Endothelial cell of umbilical vein (primary cell): ENCODE data around the gene CEP89. TPM values are rescaled to one million over a fixed set of nuclear protein-coding genes. Genes with fewer than 3 reads are reported as not detected.

ENCODE experiments used
- BruUV-seq: library from RNA; stranded (reverse); fragments of 400-500 nt; replicated peaks from 2 replicates; lab custom pipeline; 2021; lab: Mats Ljungman, UMichigan
- CTCF ChIA-PET: fragments of 300-600, 350-600 bp; sonication (Branson Sonifier 250); formaldehyde crosslinking; loops from one replicate; lab custom pipeline; 2021; ENCODE audit warnings: antibody characterized with exemption, inconsistent platforms; lab: Charles Lee
- POLR2A ChIA-PET: fragments of 300-600, 350-600 bp; sonication (Branson Sonifier 250); formaldehyde crosslinking; loops from one replicate; lab custom pipeline; 2021; ENCODE audit warnings: antibody characterized with exemption, inconsistent platforms; lab: Charles Lee
- DNase-seq: peaks from one replicate; pipeline ENCODE4 v3.0.0-alpha.2; 2011; ENCODE audit warnings: low read depth, low spot score
- FAIRE-seq: peaks from 2 replicates; lab custom pipeline; 2011; peaks lifted over from hg19 to GRCh38; lab: Jason Lieb, UNC
- H2AFZ ChIP-seq: 2 replicates; pipeline ENCODE4 v1.6.0; 2012; ENCODE audit warnings: low read depth, low read length, control low read depth, inconsistent platforms
- H3K27ac ChIP-seq: 2 replicates; pipeline ENCODE4 v1.5.1; 2011; ENCODE audit warnings: low read depth, mild to moderate bottlenecking, control low read depth, low read length, moderate library complexity; ENCODE audit not compliant: insufficient read depth
- H3K27me3 ChIP-seq, 2 experiments: 2 replicates each; pipeline versions ENCODE4 v1.6.0 to v1.6.1; 2011; ENCODE audit warnings: low read length in 2 of 2, mixed read lengths in 1 of 2; ENCODE audit not compliant: control insufficient read depth in 2 of 2, insufficient read depth in 2 of 2
- H3K36me3 ChIP-seq, 2 experiments: 2 replicates in 1 of 2; 3 replicates in 1 of 2; pipeline ENCODE4 v1.5.1; 2011; ENCODE audit warnings: low read length in 2 of 2, mild to moderate bottlenecking in 1 of 2, moderate library complexity in 1 of 2; ENCODE audit not compliant: control insufficient read depth in 2 of 2, insufficient read depth in 2 of 2; ENCODE audit errors: extremely low read depth in 1 of 2
- H3K4me1 ChIP-seq: 3 replicates; pipeline ENCODE4 v1.5.1; 2011; ENCODE audit warnings: mild to moderate bottlenecking, low read length; ENCODE audit not compliant: control insufficient read depth, insufficient read depth; ENCODE audit errors: extremely low read depth
- H3K4me2 ChIP-seq: 2 replicates; pipeline ENCODE4 v1.6.1; 2011; ENCODE audit warnings: low read length, control low read depth, mixed read lengths; ENCODE audit not compliant: insufficient read depth
- H3K4me3 ChIP-seq, 3 experiments: fragments of 200-600 bp in 1 of 3; sonication (generic), shearing (Covaris generic) in 1 of 3; replicated peaks in 1 of 3; 2 replicates each; pipeline ENCODE4 v1.5.1; 2011 to 2016; ENCODE audit warnings: control low read depth in 3 of 3, low read length in 3 of 3, mild to moderate bottlenecking in 2 of 3, inconsistent platforms in 1 of 3, low read depth in 1 of 3, moderate library complexity in 1 of 3; ENCODE audit not compliant: insufficient read depth in 1 of 3
- H3K79me2 ChIP-seq: 2 replicates; pipeline ENCODE4 v1.6.0; 2012; ENCODE audit warnings: low read length, inconsistent platforms; ENCODE audit not compliant: control insufficient read depth, insufficient read depth
- H3K9ac ChIP-seq: replicated peaks from 2 replicates; pipeline ENCODE3; 2011; ENCODE audit warnings: low read length, control low read depth; ENCODE audit not compliant: insufficient read depth; ENCODE audit errors: extremely low read depth
- H3K9me1 ChIP-seq: replicated peaks from 3 replicates; pipeline ENCODE4 v1.6.0; 2011; ENCODE audit warnings: mild to moderate bottlenecking, low read length; ENCODE audit not compliant: control insufficient read depth, insufficient read depth; ENCODE audit errors: extremely low read depth
- H3K9me3 ChIP-seq: replicated peaks from 2 replicates; pipeline ENCODE4 v1.5.1; 2012; ENCODE audit warnings: low read length, inconsistent platforms; ENCODE audit not compliant: control insufficient read depth, insufficient read depth
- H4K20me1 ChIP-seq: replicated peaks from 2 replicates; pipeline ENCODE3; 2011; ENCODE audit warnings: mild to moderate bottlenecking, low read length; ENCODE audit not compliant: control insufficient read depth, insufficient read depth; ENCODE audit errors: extremely low read depth
- CTCF ChIP-seq, 2 donors: IDR thresholded peaks; 1 replicate in 1 of 2; 2 replicates in 1 of 2; pipeline ENCODE4 v1.5.1; 2011; ENCODE audit warnings: low read length in 2 of 2, mild to moderate bottlenecking in 2 of 2, moderate library complexity in 2 of 2, control low read depth in 1 of 2, inconsistent platforms in 1 of 2, low read depth in 1 of 2; ENCODE audit not compliant: insufficient read depth in 1 of 2; ENCODE audit errors: extremely low read depth in 1 of 2
- EZH2 ChIP-seq: IDR thresholded peaks from 2 replicates; pipeline ENCODE4 v1.6.1; 2012; ENCODE audit warnings: borderline replicate concordance, low read depth, mild to moderate bottlenecking, moderate library complexity, low read length, inconsistent platforms; ENCODE audit not compliant: severe bottlenecking
- FOS ChIP-seq: IDR thresholded peaks from 2 replicates; pipeline ENCODE4 v1.6.1; 2011; ENCODE audit warnings: mild to moderate bottlenecking, low read length, moderate library complexity, borderline replicate concordance; ENCODE audit not compliant: insufficient read depth
- GATA2 ChIP-seq: IDR thresholded peaks from 2 replicates; pipeline ENCODE4 v1.7.0; 2011; ENCODE audit warnings: low read depth, mild to moderate bottlenecking, moderate library complexity, mixed read lengths, low read length; ENCODE audit not compliant: insufficient read length, insufficient read depth
- MYC ChIP-seq: IDR thresholded peaks from one replicate; pipeline ENCODE4 v1.6.1; 2011; ENCODE audit warnings: mild to moderate bottlenecking, low read depth, low read length
- POLR2A ChIP-seq: IDR thresholded peaks from 2 replicates; pipeline ENCODE4 v1.6.1; 2012; ENCODE audit warnings: low read depth, mild to moderate bottlenecking, control low read depth, low read length
- POLR2AphosphoS5 ChIP-seq: IDR thresholded peaks from 2 replicates; pipeline ENCODE4 v1.6.1; 2012; ENCODE audit warnings: low read depth, mild to moderate bottlenecking, control low read depth, low read length, moderate library complexity; ENCODE audit not compliant: insufficient read depth
- dilution Hi-C: fragments of 300-500 bp; cut with MboI; formaldehyde crosslinking; loops from one replicate; pipeline ENCODE4 v1.15.0; 2019; ENCODE audit warnings: low sequenced_read_pairs; ENCODE audit not compliant: extremely low pct_ligation_motif_present
- intact Hi-C: fragments of 100-400 bp; cut with micrococcal nuclease; formaldehyde crosslinking; loops from one replicate; pipeline ENCODE4 v1.10.0; 2022
- polyA plus RNA-seq, 4 experiments: library from polyadenylated mRNA; depleted of rRNA in 3 of 4; stranded (reverse) in 3 of 4; unstranded in 1 of 4; fragments of >200 nt; gene quantifications; 2 replicates each; pipeline versions ENCODE4 v1.2.1 to v1.2.3, GENCODE V29; 2011 to 2012; ENCODE audit warnings: missing spikeins in 1 of 4
- total RNA-seq: library from RNA; stranded (reverse); gene quantifications from 2 replicates; pipeline ENCODE4 v1.2.3, GENCODE V29; 2021
- TF ChIP-seq, protein P1 (sequence below): IDR thresholded peaks from 2 replicates; pipeline ENCODE4 v1.6.1; 2011; ENCODE audit not compliant: insufficient read depth, insufficient read length

The CEP89 gene
- total and polyA plus RNA-seq, 2 donors (not counting 3 experiments of a cell fraction or from before 2014, with no cell fraction given), result 25.1 to 46.2 TPM

DNA sequence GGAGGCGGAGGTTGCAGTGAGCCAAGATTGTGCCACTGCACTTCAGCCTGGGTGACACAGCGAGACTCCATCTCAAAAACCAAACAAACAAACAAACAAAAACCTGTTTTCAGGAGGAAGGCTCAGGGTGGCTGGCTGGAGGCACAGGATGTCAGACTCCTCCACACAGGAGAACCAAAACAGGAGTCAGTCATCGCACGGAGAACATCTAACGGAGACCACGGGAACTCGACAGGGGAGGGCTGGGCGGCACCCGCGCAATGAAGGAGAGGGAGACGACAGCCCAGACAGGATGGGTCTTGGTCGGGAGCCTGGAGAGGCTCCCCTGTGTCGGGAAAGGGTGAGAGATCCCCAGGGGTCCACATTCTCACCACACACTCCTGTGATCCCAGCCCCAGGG is 81.4 kb downstream of the CEP89 start:
- POLR2A ChIA-PET, result no interaction called here

More for the DNA sequence above, 81.4 kb downstream of the CEP89 start:
- Histone ChIP-seq H3K9me3 (no peaks in the 10 kb centered on the region), H3K9ac (no peak overlapping the region), H3K79me2 (no peaks in the 10 kb centered on the region), H4K20me1 (no peaks in the 10 kb centered on the region), H3K36me3 (no peaks in the 10 kb centered on the region), H3K27me3 (no peaks in the 10 kb centered on the region), H2AFZ (no peak overlapping the region), H3K4me2 (no peak overlapping the region), H3K9me1 (no peaks in the 10 kb centered on the region), H3K4me3 (no peak overlapping the region), H3K27ac (no peak overlapping the region), H3K4me1 (no peaks in the 10 kb centered on the region)
- DNase-seq, result no peak
- no peak for FAIRE-seq
- CTCF ChIA-PET, result no interaction called here
- dilution Hi-C loops, result no loop called here
- BruUV-seq, result no TSS peak
- TF ChIP-seq CTCF (IDR thresholded peaks at IDR 0.05; ENCODE audit: extremely low read depth in 1 of 2, insufficient read depth in 1 of 2, low read depth in 1 of 2, low read length in 2 of 2), result no peak
- TF ChIP-seq POLR2A, result no peak
- TF ChIP-seq POLR2AphosphoS5, result no peak
- TF ChIP-seq GATA2, result no peak
- no peak for TF ChIP-seq FOS
- TF ChIP-seq EZH2, result no peak
- no peak for TF ChIP-seq MYC
- TF ChIP-seq, protein P1, sequence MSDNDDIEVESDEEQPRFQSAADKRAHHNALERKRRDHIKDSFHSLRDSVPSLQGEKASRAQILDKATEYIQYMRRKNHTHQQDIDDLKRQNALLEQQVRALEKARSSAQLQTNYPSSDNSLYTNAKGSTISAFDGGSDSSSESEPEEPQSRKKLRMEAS, result no peak
- intact Hi-C loops, result no loop called here
